Loucy (cell line): ENCODE results near the gene RYR2.

Source experiments
- H2AFZ ChIP-seq: fragments of 200-600 bp; sonication (generic); 2 replicates; pipeline ENCODE4 v1.6.0; 2016; ENCODE audit warnings: antibody characterized with exemption, mild to moderate bottlenecking, low read length, moderate library complexity
- H3F3A ChIP-seq: fragments of 200-600 bp; 2 replicates; pipeline ENCODE4 v1.6.0; 2016; ENCODE audit warnings: antibody characterized with exemption, low read depth, mild to moderate bottlenecking
- H3K27me3 ChIP-seq: fragments of 200-600 bp; sonication (generic); 2 replicates; pipeline ENCODE4 v1.6.1; 2014; ENCODE audit warnings: low read length, mild to moderate bottlenecking; ENCODE audit not compliant: insufficient read depth, poor library complexity, severe bottlenecking
- H3K36me3 ChIP-seq: fragments of 200-600 bp; sonication (generic); 2 replicates; pipeline ENCODE4 v1.6.1; 2016; ENCODE audit warnings: low read length; ENCODE audit not compliant: insufficient read depth
- H3K4me1 ChIP-seq: fragments of 200-600 bp; sonication (generic); 2 replicates; pipeline ENCODE4 v1.5.1; 2014; ENCODE audit warnings: low read length, mild to moderate bottlenecking; ENCODE audit not compliant: insufficient read depth, poor library complexity, severe bottlenecking
- H3K4me2 ChIP-seq: fragments of 200-600 bp; sonication (generic); 2 replicates; pipeline ENCODE4 v1.6.0; 2014; ENCODE audit warnings: antibody characterized with exemption, low read length, low read depth, mild to moderate bottlenecking; ENCODE audit not compliant: poor library complexity, severe bottlenecking
- H3K4me3 ChIP-seq: fragments of 200-600 bp; sonication (generic); 2 replicates; pipeline ENCODE4 v1.5.1; 2014; ENCODE audit warnings: low read length, mild to moderate bottlenecking, mixed read lengths; ENCODE audit not compliant: poor library complexity, severe bottlenecking
- H3K79me2 ChIP-seq: fragments of 200-600 bp; sonication (generic); 2 replicates; pipeline ENCODE4 v1.6.1; 2014; ENCODE audit warnings: low read length; ENCODE audit not compliant: insufficient read depth
- H3K9ac ChIP-seq: fragments of 200-600 bp; sonication (generic); 2 replicates; pipeline ENCODE4 v1.6.0; 2014; ENCODE audit warnings: mild to moderate bottlenecking, low read depth, low read length, moderate library complexity; ENCODE audit not compliant: poor library complexity, severe bottlenecking
- H3K9me2 ChIP-seq: fragments of 200-600 bp; sonication (generic); replicated peaks from 2 replicates; pipeline ENCODE4 v1.6.1; 2016; ENCODE audit warnings: low read depth, low read length, mixed read lengths
- H3K9me3 ChIP-seq: fragments of 200-600 bp; sonication (generic); 2 replicates; pipeline ENCODE4 v1.6.1; 2014; ENCODE audit warnings: mild to moderate bottlenecking, antibody characterized with exemption, low read length, low read depth; ENCODE audit not compliant: insufficient read depth
- H4K20me1 ChIP-seq: fragments of 200-600 bp; sonication (generic); 2 replicates; pipeline ENCODE4 v1.6.0; 2014; ENCODE audit warnings: antibody characterized with exemption, low read length, mild to moderate bottlenecking; ENCODE audit not compliant: insufficient read depth, poor library complexity, severe bottlenecking
- EZH2phosphoT487 ChIP-seq: fragments of 200-600 bp; IDR thresholded peaks from 2 replicates; pipeline ENCODE4 v1.6.1; 2018; ENCODE audit warnings: antibody characterized with exemption, mild to moderate bottlenecking, moderate library complexity, borderline replicate concordance
- TF ChIP-seq, protein P1 (sequence below): fragments of 200-600 bp; sonication (generic); conservative IDR thresholded peaks from 2 replicates; pipeline ENCODE4 v1.5.1; 2014; ENCODE audit warnings: mild to moderate bottlenecking, antibody characterized with exemption, low read length

Gene RYR2

DNA sequence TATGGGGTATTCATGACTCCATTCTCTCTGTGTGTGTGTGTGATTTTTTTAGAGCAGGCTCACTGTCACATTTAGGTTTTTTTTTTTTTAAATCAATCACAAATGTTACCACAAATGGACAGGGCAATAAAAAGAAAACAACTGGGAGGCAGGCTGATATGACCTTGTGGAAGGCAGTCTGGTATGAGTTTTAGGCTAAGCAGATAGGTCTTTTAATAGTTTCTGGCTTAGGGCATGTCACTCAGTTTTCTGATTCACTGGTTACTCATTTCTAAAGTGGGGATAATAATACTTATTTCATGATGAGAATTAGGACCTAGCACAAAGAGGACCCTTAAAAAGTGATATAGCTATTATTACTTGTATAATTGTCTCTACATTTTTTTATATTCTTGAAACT lies 278.9 kb downstream of the RYR2 start:
- Histone ChIP-seq H4K20me1 (no peaks in the 10 kb centered on the region), H3K4me1 (no peaks in the 10 kb centered on the region), H3K9me3 (no peaks in the 10 kb centered on the region), H2AFZ (no peak overlapping the region), H3K27me3 (no peaks in the 10 kb centered on the region), H3K4me2 (no peak overlapping the region), H3F3A (no peaks in the 10 kb centered on the region), H3K9me2 (no peaks in the 10 kb centered on the region), H3K36me3 (no peaks in the 10 kb centered on the region), H3K79me2 (no peaks in the 10 kb centered on the region), H3K9ac (no peak overlapping the region), H3K4me3 (no peak overlapping the region)
- TF ChIP-seq, protein P1, sequence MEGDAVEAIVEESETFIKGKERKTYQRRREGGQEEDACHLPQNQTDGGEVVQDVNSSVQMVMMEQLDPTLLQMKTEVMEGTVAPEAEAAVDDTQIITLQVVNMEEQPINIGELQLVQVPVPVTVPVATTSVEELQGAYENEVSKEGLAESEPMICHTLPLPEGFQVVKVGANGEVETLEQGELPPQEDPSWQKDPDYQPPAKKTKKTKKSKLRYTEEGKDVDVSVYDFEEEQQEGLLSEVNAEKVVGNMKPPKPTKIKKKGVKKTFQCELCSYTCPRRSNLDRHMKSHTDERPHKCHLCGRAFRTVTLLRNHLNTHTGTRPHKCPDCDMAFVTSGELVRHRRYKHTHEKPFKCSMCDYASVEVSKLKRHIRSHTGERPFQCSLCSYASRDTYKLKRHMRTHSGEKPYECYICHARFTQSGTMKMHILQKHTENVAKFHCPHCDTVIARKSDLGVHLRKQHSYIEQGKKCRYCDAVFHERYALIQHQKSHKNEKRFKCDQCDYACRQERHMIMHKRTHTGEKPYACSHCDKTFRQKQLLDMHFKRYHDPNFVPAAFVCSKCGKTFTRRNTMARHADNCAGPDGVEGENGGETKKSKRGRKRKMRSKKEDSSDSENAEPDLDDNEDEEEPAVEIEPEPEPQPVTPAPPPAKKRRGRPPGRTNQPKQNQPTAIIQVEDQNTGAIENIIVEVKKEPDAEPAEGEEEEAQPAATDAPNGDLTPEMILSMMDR = no peak
- TF ChIP-seq EZH2phosphoT487 = no peak

DNA sequence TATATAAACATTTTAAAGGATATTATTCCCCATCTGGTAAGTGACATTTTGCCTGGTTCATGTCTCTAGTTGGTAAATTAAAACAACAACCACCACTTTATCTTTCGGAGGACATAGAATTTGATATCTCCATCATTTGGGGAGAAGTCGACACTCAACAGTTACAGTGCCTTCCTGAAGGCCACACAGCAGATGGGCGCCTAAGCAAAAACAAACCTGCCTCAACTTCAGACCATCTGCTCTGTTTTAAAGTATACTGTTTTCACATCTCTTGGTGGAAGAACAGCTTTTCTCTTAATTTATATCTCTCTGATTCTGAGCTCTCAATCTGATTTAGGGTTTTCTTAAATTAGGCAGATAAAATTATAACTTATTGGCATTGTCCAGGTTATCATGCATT lies 282.2 kb downstream of the RYR2 start:
- Histone ChIP-seq H2AFZ (no peak overlapping the region), H3F3A (no peaks in the 10 kb centered on the region), H4K20me1 (no peaks in the 10 kb centered on the region), H3K9me2 (no peaks in the 10 kb centered on the region), H3K9me3 (no peaks in the 10 kb centered on the region), H3K79me2 (no peaks in the 10 kb centered on the region), H3K9ac (no peak overlapping the region), H3K27me3 (no peaks in the 10 kb centered on the region), H3K4me3 (no peak overlapping the region), H3K4me1 (no peaks in the 10 kb centered on the region), H3K4me2 (no peak overlapping the region), H3K36me3 (no peaks in the 10 kb centered on the region)
- TF ChIP-seq EZH2phosphoT487 = no peak
- TF ChIP-seq, protein P1 = no peak

DNA sequence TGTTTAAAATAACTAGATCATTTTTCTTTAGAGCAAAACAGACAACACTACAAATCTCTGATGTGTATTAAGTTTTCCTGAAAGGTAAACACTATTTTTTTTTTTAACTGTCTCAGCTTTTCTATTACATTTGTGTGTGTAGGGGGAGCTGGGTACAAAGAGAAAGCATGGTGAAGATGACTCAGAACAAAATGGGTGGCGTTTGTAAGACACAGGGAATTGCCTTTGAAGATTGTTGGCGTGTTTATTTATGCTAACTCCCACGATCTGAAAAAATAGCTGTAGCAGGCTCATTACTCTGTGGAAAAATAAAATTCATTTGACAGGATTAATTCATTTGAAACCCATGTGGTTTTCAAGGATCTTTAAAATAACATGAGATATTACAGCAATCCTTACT lies 285.1 kb downstream of the RYR2 start:
- H3K36me3 ChIP-seq = no peaks in the 10 kb centered on the region
- no peaks in the 10 kb centered on the region for H3K27me3 ChIP-seq
- no peak overlapping the region for H2AFZ ChIP-seq
- H3F3A ChIP-seq = no peaks in the 10 kb centered on the region
- no peak for TF ChIP-seq EZH2phosphoT487
- TF ChIP-seq, protein P1 = no peak
- H3K4me2 ChIP-seq = no peak overlapping the region
- H3K79me2 ChIP-seq = no peaks in the 10 kb centered on the region
- no peaks in the 10 kb centered on the region for H3K4me1 ChIP-seq
- no peaks in the 10 kb centered on the region for H3K9me2 ChIP-seq
- no peaks in the 10 kb centered on the region for H3K9me3 ChIP-seq
- no peak overlapping the region for H3K9ac ChIP-seq
- no peak overlapping the region for H3K4me3 ChIP-seq
- H4K20me1 ChIP-seq = no peaks in the 10 kb centered on the region
